K562 (cell line): Measurements from ENCODE around the gene ANK3. TPM values are rescaled to one million over a fixed set of nuclear protein-coding genes. Genes with fewer than 3 reads are reported as not detected.

ENCODE experiments used
- ATAC-seq: fragments of 200-7000 bp; cut with Tn5 transposase; 3 replicates; pipeline ENCODE4 v1.9.1; 2020; ENCODE audit warnings: moderate library complexity
- BruUV-seq: library from RNA; stranded (reverse); fragments of 400-500 nt; replicated peaks from 2 replicates; lab custom pipeline; 2021; lab: Mats Ljungman, UMichigan
- CTCF ChIA-PET: fragments of 300-600 bp; formaldehyde crosslinking; extraction: SDS; loops from one replicate; lab custom pipeline; 2021; ENCODE audit warnings: low intra/inter-chr PET ratio; lab: Yijun Ruan, JAX
- POLR2A ChIA-PET: fragments of 300-600, 350-650 bp; sonication (Branson Sonifier 250); formaldehyde crosslinking; extraction: SDS; loops from one replicate; lab custom pipeline; 2021; ENCODE audit warnings: antibody characterized with exemption, inconsistent platforms; lab: Yijun Ruan, JAX
- DNase-seq, 4 experiments: peaks; one replicate each; pipeline versions ENCODE4 v3.0.0 to v3.0.0-alpha.2; 2011 to 2018; ENCODE audit warnings: low spot score in 3 of 4, mixed read lengths in 3 of 4; ENCODE audit errors: extremely low read depth in 1 of 4
- FAIRE-seq: peaks from 2 replicates; lab custom pipeline; 2011; peaks lifted over from hg19 to GRCh38; lab: Jason Lieb, UNC
- H2AFZ ChIP-seq: 2 replicates; pipeline ENCODE4 v1.6.0; 2011; ENCODE audit warnings: low read depth, low read length, control low read depth, inconsistent platforms
- H3K27ac ChIP-seq: fragments of 200-600 bp; 3 replicates; pipeline ENCODE4 v1.8.0; 2011; ENCODE audit warnings: low read depth, mild to moderate bottlenecking, control low read depth, inconsistent platforms, low read length, moderate library complexity, mixed read lengths; ENCODE audit errors: extremely low read depth
- H3K27me3 ChIP-seq, 2 experiments: fragments of 300-600 bp in 1 of 2; 2 replicates in 1 of 2; 3 replicates in 1 of 2; pipeline versions ENCODE4 v1.6.0 to v1.8.0; 2011; ENCODE audit warnings: inconsistent platforms in 2 of 2, low read length in 2 of 2, mild to moderate bottlenecking in 1 of 2, mixed read lengths in 1 of 2, moderate library complexity in 1 of 2; ENCODE audit not compliant: control insufficient read depth in 2 of 2, insufficient read depth in 2 of 2
- H3K36me3 ChIP-seq: fragments of 300-600 bp; 3 replicates; pipeline ENCODE4 v1.8.0; 2011; ENCODE audit warnings: mild to moderate bottlenecking, low read length, inconsistent platforms; ENCODE audit not compliant: control insufficient read depth, insufficient read depth
- H3K4me1 ChIP-seq, 2 experiments: fragments of 200-600 bp in 1 of 2; replicated peaks in 1 of 2; 2 replicates in 1 of 2; 3 replicates in 1 of 2; pipeline versions ENCODE4 v1.5.1 to v1.8.0; 2011; ENCODE audit warnings: inconsistent platforms in 2 of 2, low read length in 2 of 2, mild to moderate bottlenecking in 1 of 2, mixed read lengths in 1 of 2, moderate library complexity in 1 of 2; ENCODE audit not compliant: control insufficient read depth in 2 of 2, insufficient read depth in 2 of 2
- H3K4me2 ChIP-seq: 2 replicates; pipeline ENCODE4 v1.6.1; 2011; ENCODE audit warnings: low read length, control low read depth, inconsistent platforms, mixed read lengths; ENCODE audit not compliant: insufficient read depth
- H3K4me3 ChIP-seq: fragments of 200-600 bp; sonication (generic), shearing (Covaris generic); 2 replicates; pipeline ENCODE4 v1.5.1; 2016; ENCODE audit warnings: control low read depth, inconsistent platforms
- H3K79me2 ChIP-seq: fragments of 200-600 bp; 3 replicates; pipeline ENCODE4 v1.8.0; 2011; ENCODE audit warnings: low read length, inconsistent platforms; ENCODE audit not compliant: control insufficient read depth, insufficient read depth
- H3K9ac ChIP-seq, 2 experiments: 2 replicates each; pipeline versions ENCODE4 v1.6.0 to v1.6.1; 2011; ENCODE audit warnings: low read depth in 2 of 2, low read length in 2 of 2, control low read depth in 1 of 2, inconsistent platforms in 1 of 2, mild to moderate bottlenecking in 1 of 2, mixed read lengths in 1 of 2; ENCODE audit not compliant: insufficient read depth in 1 of 2
- H3K9me1 ChIP-seq: one replicate; pipeline ENCODE4 v1.6.0; 2011; ENCODE audit warnings: inconsistent platforms, mild to moderate bottlenecking, low read length, moderate library complexity; ENCODE audit not compliant: control insufficient read depth, insufficient read depth
- H3K9me3 ChIP-seq: replicated peaks from 2 replicates; pipeline ENCODE4 v1.5.1; 2011; ENCODE audit warnings: low read depth, low read length, inconsistent platforms; ENCODE audit not compliant: control insufficient read depth, insufficient read depth
- H4K20me1 ChIP-seq: replicated peaks from 2 replicates; pipeline ENCODE4 v1.6.1; 2011; ENCODE audit warnings: low read length, inconsistent platforms, mixed read lengths; ENCODE audit not compliant: control insufficient read depth, insufficient read depth
- BRF2 ChIP-seq: IDR thresholded peaks from 3 replicates; pipeline ENCODE4 v1.6.1; 2011; ENCODE audit warnings: borderline replicate concordance, mild to moderate bottlenecking; ENCODE audit not compliant: insufficient read length, insufficient read depth
- DDX20 ChIP-seq: fragments of 450-650 bp; IDR thresholded peaks from 2 replicates; pipeline ENCODE4 v1.6.1; 2016; ENCODE audit warnings: missing genetic modification characterization, low read depth, mild to moderate bottlenecking, missing compliant biosample characterization, moderate library complexity
- DIDO1 ChIP-seq: fragments of 450-650 bp; IDR thresholded peaks from 2 replicates; pipeline ENCODE4 v1.6.1; 2016; ENCODE audit warnings: low read depth, missing biosample characterization, missing genetic modification characterization
- FUS ChIP-seq: fragments of 200-400 bp; formaldehyde crosslinking; optimal IDR thresholded peaks from 2 replicates; pipeline ENCODE3; 2017; ENCODE audit warnings: low read depth, low read length
- JUNB ChIP-seq: fragments of 450-650 bp; formaldehyde crosslinking; conservative IDR thresholded peaks from 2 replicates; pipeline ENCODE4 v1.4.0; 2020; ENCODE audit warnings: mild to moderate bottlenecking
- KAT7 ChIP-seq: sonication (generic); formaldehyde crosslinking; IDR thresholded peaks from 2 replicates; pipeline ENCODE4 v1.8.0; 2022; ENCODE audit warnings: missing genetic modification reagents, mild to moderate bottlenecking, borderline replicate concordance
- NFE2L1 ChIP-seq: fragments of 450-650 bp; IDR thresholded peaks from 2 replicates; pipeline ENCODE4 v1.6.1; 2016; ENCODE audit warnings: missing genetic modification characterization, low read depth, mild to moderate bottlenecking, missing compliant biosample characterization, moderate library complexity, borderline replicate concordance
- PBX2 ChIP-seq, 2 experiments: IDR thresholded peaks in 1 of 2; conservative IDR thresholded peaks in 1 of 2; 2 replicates each; pipeline ENCODE4 v1.6.1; 2016; ENCODE audit warnings: low read depth in 2 of 2, mild to moderate bottlenecking in 1 of 2, missing compliant biosample characterization in 1 of 2, missing genetic modification characterization in 1 of 2, moderate library complexity in 1 of 2
- PHB ChIP-seq: fragments of 250-450 bp; sonication (Bioruptor Pico); IDR thresholded peaks from 2 replicates; pipeline ENCODE4 v1.5.0; 2021
- TOE1 ChIP-seq, 2 experiments: fragments of 450-650 bp in 1 of 2; sonication (generic) in 1 of 2; formaldehyde crosslinking in 1 of 2; IDR thresholded peaks; 2 replicates each; pipeline versions ENCODE4 v1.7.1 to v1.8.0; 2016 to 2022; ENCODE audit warnings: borderline replicate concordance in 2 of 2, mild to moderate bottlenecking in 2 of 2, antibody characterized with exemption in 1 of 2, inconsistent platforms in 1 of 2, low read depth in 1 of 2, missing genetic modification reagents in 1 of 2, moderate library complexity in 1 of 2
- ZNF280A ChIP-seq: fragments of 450-650 bp; IDR thresholded peaks from 2 replicates; pipeline ENCODE4 v1.6.1; 2018; ENCODE audit warnings: mild to moderate bottlenecking, low read depth; ENCODE audit not compliant: partially characterized antibody
- ZNF518B ChIP-seq: fragments of 250-450 bp; sonication (Bioruptor Pico); IDR thresholded peaks from 2 replicates; pipeline ENCODE4 v1.5.0; 2021; ENCODE audit warnings: mild to moderate bottlenecking, moderate library complexity
- WGBS: fragments of 100-300 bp; shearing (Covaris generic); methylation state at CpG from one replicate; pipeline ENCODE4 v1.1.6; 2016; ENCODE audit warnings: low coverage, mixed read lengths; ENCODE audit not compliant: insufficient coverage; ENCODE audit errors: missing lambda C conversion rate; 5-methylcytosine and 5-hydroxymethylcytosine counted together
- in situ Hi-C: fragments of 300-500 bp; cut with MboI; formaldehyde crosslinking; loops from 4 replicates; pipeline ENCODE4 v1.15.0; 2018; ENCODE audit warnings: inconsistent platforms, mixed read lengths
- intact Hi-C: fragments of 100-400 bp; cut with micrococcal nuclease; formaldehyde crosslinking; loops from 2 replicates; pipeline ENCODE4 v1.14.2; 2022
- polyA plus RNA-seq, 8 experiments: library from polyadenylated mRNA; depleted of rRNA in 4 of 8; stranded (reverse) in 5 of 8; unstranded in 3 of 8; fragments of >200 nt; fragmentation: Nextera tagmentation in 2 of 8; fragmentation: Illumina TruSeq in 1 of 8; extraction: Ambion mirVana in 2 of 8; extraction: Trizol in 1 of 8; gene quantifications; 2 replicates each; pipeline versions ENCODE4 v1.2.1 to v1.2.3, GENCODE V29; 2011 to 2014; ENCODE audit warnings: inconsistent platforms in 1 of 8, missing spikeins in 1 of 8
- total RNA-seq, 7 experiments: library from RNA; depleted of rRNA in 6 of 7; stranded (reverse); fragments of >200 nt in 6 of 7; fragmentation: Illumina TruSeq in 2 of 7; extraction: Trizol in 2 of 7; gene quantifications; 2 replicates each; pipeline versions ENCODE4 v1.2.1 to v1.2.3, GENCODE V29; 2011 to 2021; ENCODE audit warnings: low replicate concordance in 1 of 7

ANK3 gene
- total and polyA plus RNA-seq, 9 of the 15 experiments (the other 6 are each of a cell fraction or from before 2014, with no cell fraction given) = 10.0 to 32.3 (median 17.9) TPM

GRCh38 chr10:60042262-60042661, 347.4 kb downstream of the ANK3 start:
- Histone ChIP-seq H3K27me3 (no peaks in the 10 kb centered on the region), H3K79me2 (no peaks in the 10 kb centered on the region), H3K9ac (no peak overlapping the region), H3K4me3 (no peak overlapping the region), H3K36me3 (no peaks in the 10 kb centered on the region), H3K27ac (no peak overlapping the region), H3K9me3 (no peaks in the 10 kb centered on the region), H3K4me1 (no peaks in the 10 kb centered on the region), H2AFZ (no peak overlapping the region), H3K9me1 (no peaks in the 10 kb centered on the region), H3K4me2 (no peak overlapping the region), H4K20me1 (no peaks in the 10 kb centered on the region)
- no peak for FAIRE-seq
- no peak for ATAC-seq
- in situ Hi-C loops = no loop called here
- POLR2A ChIA-PET = no interaction called here
- DNase-seq = no peak
- no TSS peak for BruUV-seq
- intact Hi-C loops = no loop called here
- WGBS = 27% methylated on average over 5 of the region's 5 CpGs
- CTCF ChIA-PET = no interaction called here
- no peak for TF ChIP-seq TOE1 (IDR thresholded peaks at IDR 0.05; ENCODE audit: borderline replicate concordance)
- no peak for TF ChIP-seq TOE1 (CRISPR knock-in tag; IDR thresholded peaks at IDR 0.05; ENCODE audit: borderline replicate concordance, low read depth)
- TF ChIP-seq FUS = no peak
- no peak for TF ChIP-seq JUNB
- no peak for TF ChIP-seq NFE2L1 (tag)
- TF ChIP-seq PHB = no peak
- no peak for TF ChIP-seq KAT7 (CRISPR knock-in tag)
- TF ChIP-seq ZNF280A = no peak
- no peak for TF ChIP-seq PBX2 (CRISPR knock-in tag; IDR thresholded peaks at IDR 0.05; ENCODE audit: low read depth)
- TF ChIP-seq PBX2 (tag; conservative IDR thresholded peaks at IDR 0.05; ENCODE audit: low read depth) = no peak
- no peak for TF ChIP-seq BRF2
- no peak for TF ChIP-seq DDX20 (tag)
- TF ChIP-seq DIDO1 (tag) = no peak
- no peak for TF ChIP-seq ZNF518B (CRISPR knock-in tag)
